Trophoblast cell (in vitro differentiated cells and primary cell): ENCODE results near the gene EPB41L2.

Experiments
- DNase-seq, 2 donors: peaks; one replicate each; pipeline ENCODE4 v3.0.0-alpha.2; 2016
- H2AFZ ChIP-seq: 2 replicates; pipeline ENCODE4 v1.6.1; 2013; ENCODE audit warnings: low read length, moderate library complexity, mild to moderate bottlenecking; ENCODE audit not compliant: insufficient read depth, poor library complexity
- H2AK5ac ChIP-seq: 2 replicates; pipeline ENCODE4 v1.6.1; 2013; ENCODE audit warnings: mild to moderate bottlenecking, low read length
- H2BK120ac ChIP-seq: 2 replicates; pipeline ENCODE4 v1.6.1; 2013; ENCODE audit warnings: low read length, mild to moderate bottlenecking, moderate library complexity; ENCODE audit not compliant: insufficient read depth, poor library complexity
- H2BK12ac ChIP-seq: 2 replicates; pipeline ENCODE4 v1.6.1; 2013; ENCODE audit warnings: mild to moderate bottlenecking, low read length, moderate library complexity
- H2BK5ac ChIP-seq: 2 replicates; pipeline ENCODE4 v1.6.1; 2013; ENCODE audit warnings: low read length, low read depth, moderate library complexity, mild to moderate bottlenecking; ENCODE audit not compliant: poor library complexity
- H3K14ac ChIP-seq: 2 replicates; pipeline ENCODE4 v1.6.1; 2013; ENCODE audit warnings: mild to moderate bottlenecking, low read length
- H3K18ac ChIP-seq: 2 replicates; pipeline ENCODE4 v1.6.1; 2013; ENCODE audit warnings: mild to moderate bottlenecking, low read length
- H3K23ac ChIP-seq: 2 replicates; pipeline ENCODE4 v1.6.1; 2013; ENCODE audit warnings: low read length
- H3K27ac ChIP-seq: 2 replicates; pipeline ENCODE4 v1.5.1; 2013; ENCODE audit warnings: low read depth, mild to moderate bottlenecking, inconsistent platforms, low read length, moderate library complexity
- H3K27me3 ChIP-seq: 2 replicates; pipeline ENCODE4 v1.6.1; 2013; ENCODE audit warnings: inconsistent platforms, mild to moderate bottlenecking, low read length, moderate library complexity; ENCODE audit not compliant: insufficient read depth
- H3K36me3 ChIP-seq, 2 experiments: 1 replicate in 1 of 2; 2 replicates in 1 of 2; pipeline ENCODE4 v1.6.1; 2013; ENCODE audit warnings: low read length in 2 of 2, mild to moderate bottlenecking in 2 of 2, moderate library complexity in 1 of 2; ENCODE audit not compliant: insufficient read depth in 2 of 2, control insufficient read depth in 1 of 2
- H3K4ac ChIP-seq: 2 replicates; pipeline ENCODE4 v1.6.1; 2013; ENCODE audit warnings: low read depth, mild to moderate bottlenecking, low read length, moderate library complexity
- H3K4me1 ChIP-seq, 2 experiments: 1 replicate in 1 of 2; 2 replicates in 1 of 2; pipeline ENCODE4 v1.6.1; 2013; ENCODE audit warnings: low read length in 2 of 2, mild to moderate bottlenecking in 2 of 2, moderate library complexity in 1 of 2; ENCODE audit not compliant: insufficient read depth in 2 of 2, control insufficient read depth in 1 of 2
- H3K4me2 ChIP-seq: 2 replicates; pipeline ENCODE4 v1.6.1; 2013; ENCODE audit warnings: inconsistent platforms, mild to moderate bottlenecking, low read length, moderate library complexity
- H3K4me3 ChIP-seq: 2 replicates; pipeline ENCODE4 v1.5.1; 2013; ENCODE audit warnings: mild to moderate bottlenecking, low read depth, low read length, inconsistent platforms
- H3K79me1 ChIP-seq: one replicate; pipeline ENCODE4 v1.6.1; 2013; ENCODE audit warnings: low read length
- H3K79me2 ChIP-seq: 2 replicates; pipeline ENCODE4 v1.6.1; 2013; ENCODE audit warnings: low read length, mild to moderate bottlenecking; ENCODE audit not compliant: control insufficient read depth, insufficient read depth, poor library complexity
- H3K9ac ChIP-seq: 2 replicates; pipeline ENCODE4 v1.6.1; 2013; ENCODE audit warnings: mild to moderate bottlenecking, low read length
- H3K9me3 ChIP-seq: 2 replicates; pipeline ENCODE4 v1.6.1; 2013; ENCODE audit warnings: low read depth, mild to moderate bottlenecking, control low read depth, inconsistent platforms, low read length; ENCODE audit not compliant: insufficient read depth
- H4K12ac ChIP-seq: 2 replicates; pipeline ENCODE4 v1.6.1; 2013; ENCODE audit warnings: low read depth, mild to moderate bottlenecking, low read length, moderate library complexity
- H4K8ac ChIP-seq: 2 replicates; pipeline ENCODE4 v1.6.1; 2013; ENCODE audit warnings: low read depth, mild to moderate bottlenecking, low read length, moderate library complexity
- H4K91ac ChIP-seq: one replicate; pipeline ENCODE4 v1.6.1; 2013; ENCODE audit warnings: low read depth, mild to moderate bottlenecking, low read length, moderate library complexity
- WGBS: extraction: QIAGEN DNeasy Blood & Tissue Kit; methylation state at CpG from one replicate; pipeline ENCODE4 v1.1.7; 2013; ENCODE audit warnings: missing lambda C conversion rate; ENCODE audit not compliant: insufficient read length, insufficient coverage; ENCODE audit errors: extremely low coverage; 5-methylcytosine and 5-hydroxymethylcytosine counted together

Gene EPB41L2

DNA sequence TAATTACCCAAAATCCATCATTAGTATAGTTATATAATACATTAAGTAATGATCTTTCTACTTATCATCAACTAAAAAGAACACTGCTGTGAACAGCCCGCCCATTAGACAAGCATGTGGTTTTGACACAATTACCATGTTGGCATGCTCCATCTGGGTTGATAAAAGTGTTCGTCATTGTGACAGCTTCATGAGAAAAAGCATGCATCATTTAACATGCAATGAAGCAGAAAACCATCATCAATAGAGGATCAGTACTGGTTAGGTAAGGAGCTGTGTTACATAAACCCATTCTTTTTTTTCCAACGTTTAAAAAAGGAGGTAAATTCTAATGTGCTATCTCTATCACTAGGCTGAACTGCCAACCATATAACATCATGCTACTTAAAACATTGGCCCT lies 101.9 kb downstream of the EPB41L2 start:
- no peaks in the 10 kb centered on the region for H3K79me2 ChIP-seq
- H3K79me1 ChIP-seq: no peaks in the 10 kb centered on the region
- WGBS: no CpG with 5 or more reads among the region's 3 CpGs
- H2BK5ac ChIP-seq: no peak overlapping the region
- H3K23ac ChIP-seq: no peak overlapping the region
- no peak overlapping the region for H2BK12ac ChIP-seq
- no peak overlapping the region for H2BK120ac ChIP-seq
- H3K14ac ChIP-seq: no peak overlapping the region
- no peak for DNase-seq
- H3K27ac ChIP-seq: no peak overlapping the region
- H3K18ac ChIP-seq: no peak overlapping the region
- H3K9me3 ChIP-seq: no peaks in the 10 kb centered on the region
- no peak overlapping the region for H4K8ac ChIP-seq
- no peak overlapping the region for H3K4me2 ChIP-seq
- H3K27me3 ChIP-seq: no peaks in the 10 kb centered on the region
- H3K4me3 ChIP-seq: no peak overlapping the region
- H4K12ac ChIP-seq: no peak overlapping the region
- no peak overlapping the region for H2AFZ ChIP-seq
- H3K4ac ChIP-seq: no peak overlapping the region
- H2AK5ac ChIP-seq: no peak overlapping the region
- no peak overlapping the region for H3K9ac ChIP-seq
- H3K4me1 ChIP-seq: no peaks in the 10 kb centered on the region
- no peaks in the 10 kb centered on the region for H3K36me3 ChIP-seq
- no peak overlapping the region for H4K91ac ChIP-seq

DNA sequence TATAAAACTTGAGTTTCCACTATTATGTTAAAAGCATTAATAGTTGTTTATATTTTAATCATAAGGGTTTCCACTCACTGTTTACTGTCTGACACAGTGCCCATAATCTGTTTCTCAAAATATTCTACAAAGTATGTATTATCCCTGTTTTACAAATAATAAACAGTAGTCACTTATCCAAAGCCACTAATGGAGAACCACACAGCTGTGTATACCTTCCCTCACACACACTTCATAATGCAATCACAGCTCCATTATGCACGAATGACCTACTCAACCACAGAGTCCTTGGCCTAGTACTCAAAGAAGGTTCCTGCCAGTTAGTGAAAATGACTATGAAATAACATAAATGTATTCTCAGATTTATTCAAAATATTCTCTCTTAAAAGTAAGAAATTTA lies 103.1 kb downstream of the EPB41L2 start:
- Histone ChIP-seq H2AK5ac (no peak overlapping the region), H3K9ac (no peak overlapping the region), H3K27ac (no peak overlapping the region), H3K23ac (no peak overlapping the region), H3K4ac (no peak overlapping the region), H3K18ac (no peak overlapping the region), H3K14ac (no peak overlapping the region), H3K27me3 (no peaks in the 10 kb centered on the region), H2AFZ (no peak overlapping the region), H3K9me3 (no peaks in the 10 kb centered on the region), H2BK12ac (no peak overlapping the region), H3K4me3 (no peak overlapping the region), H3K4me2 (no peak overlapping the region), H3K4me1 (no peaks in the 10 kb centered on the region), H4K91ac (no peak overlapping the region), H4K12ac (no peak overlapping the region), H3K79me1 (no peaks in the 10 kb centered on the region), H4K8ac (no peak overlapping the region), H2BK5ac (no peak overlapping the region), H2BK120ac (no peak overlapping the region), H3K79me2 (no peaks in the 10 kb centered on the region), H3K36me3 (no peaks in the 10 kb centered on the region)
- DNase-seq: no peak
- no CpG with 5 or more reads among the region's 1 CpG for WGBS

GRCh38 chr6:130958468-130958867 lies 104.6 kb downstream of the EPB41L2 start:
- no peak overlapping the region for H4K8ac ChIP-seq
- H3K4ac ChIP-seq: no peak overlapping the region
- no peak overlapping the region for H4K12ac ChIP-seq
- no peak overlapping the region for H3K18ac ChIP-seq
- H3K79me2 ChIP-seq: no peaks in the 10 kb centered on the region
- no peak overlapping the region for H3K27ac ChIP-seq
- H3K9me3 ChIP-seq: no peaks in the 10 kb centered on the region
- no CpG with 5 or more reads among the region's 2 CpGs for WGBS
- no peak overlapping the region for H2BK5ac ChIP-seq
- H3K23ac ChIP-seq: no peak overlapping the region
- DNase-seq: no peak
- no peak overlapping the region for H3K9ac ChIP-seq
- H2AFZ ChIP-seq: no peak overlapping the region
- no peaks in the 10 kb centered on the region for H3K27me3 ChIP-seq
- no peak overlapping the region for H2BK120ac ChIP-seq
- H4K91ac ChIP-seq: no peak overlapping the region
- no peak overlapping the region for H3K4me3 ChIP-seq
- no peak overlapping the region for H3K4me2 ChIP-seq
- no peaks in the 10 kb centered on the region for H3K4me1 ChIP-seq
- H2AK5ac ChIP-seq: no peak overlapping the region
- H2BK12ac ChIP-seq: no peak overlapping the region
- no peak overlapping the region for H3K14ac ChIP-seq
- no peaks in the 10 kb centered on the region for H3K36me3 ChIP-seq
- H3K79me1 ChIP-seq: no peaks in the 10 kb centered on the region

DNA sequence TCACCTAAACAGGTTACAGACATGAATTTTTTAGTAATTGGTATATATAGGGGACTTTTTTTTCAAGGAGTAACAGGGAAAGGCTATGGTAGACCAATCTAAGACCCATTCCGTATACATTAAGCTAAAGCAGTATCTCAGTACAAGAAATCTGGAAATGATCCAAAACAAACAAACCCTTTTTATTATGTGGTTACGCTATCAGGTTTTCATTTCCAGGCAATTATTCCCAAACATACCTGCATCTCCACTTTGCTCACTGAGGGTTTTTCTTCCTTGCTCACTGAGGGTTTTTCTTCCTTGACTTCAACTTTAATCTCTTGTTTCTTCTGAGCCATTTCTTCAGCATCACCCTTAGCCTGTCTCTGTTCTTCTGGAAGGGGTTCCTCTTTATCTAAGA lies 107.3 kb downstream of the EPB41L2 start:
- no peak overlapping the region for H2BK120ac ChIP-seq
- no peak overlapping the region for H3K9ac ChIP-seq
- no peaks in the 10 kb centered on the region for H3K27me3 ChIP-seq
- H2BK5ac ChIP-seq: no peak overlapping the region
- no peak overlapping the region for H3K14ac ChIP-seq
- H3K18ac ChIP-seq: no peak overlapping the region
- no peak overlapping the region for H3K27ac ChIP-seq
- no peak for DNase-seq
- H3K9me3 ChIP-seq: no peaks in the 10 kb centered on the region
- H2AK5ac ChIP-seq: no peak overlapping the region
- no peak overlapping the region for H4K8ac ChIP-seq
- H2AFZ ChIP-seq: no peak overlapping the region
- H3K4ac ChIP-seq: no peak overlapping the region
- no peak overlapping the region for H3K4me3 ChIP-seq
- H4K91ac ChIP-seq: no peak overlapping the region
- H3K4me1 ChIP-seq: no peaks in the 10 kb centered on the region
- no peaks in the 10 kb centered on the region for H3K79me2 ChIP-seq
- no peak overlapping the region for H3K4me2 ChIP-seq
- WGBS: no CpG with 5 or more reads among the region's 2 CpGs
- no peak overlapping the region for H4K12ac ChIP-seq
- H3K23ac ChIP-seq: no peak overlapping the region
- no peaks in the 10 kb centered on the region for H3K36me3 ChIP-seq
- H3K79me1 ChIP-seq: no peaks in the 10 kb centered on the region
- H2BK12ac ChIP-seq: no peak overlapping the region
